ENCODE results near the gene ERVK3-1. TPM values are rescaled to one million over a fixed set of nuclear protein-coding genes. Genes with fewer than 3 reads are reported as not detected.

ERVK3-1 gene
- total and polyA plus RNA-seq, 2 of the 13 experiments (the other 11 are each of a cell fraction or from before 2014, with no cell fraction given), result 28.5 to 38.7 TPM

DNA sequence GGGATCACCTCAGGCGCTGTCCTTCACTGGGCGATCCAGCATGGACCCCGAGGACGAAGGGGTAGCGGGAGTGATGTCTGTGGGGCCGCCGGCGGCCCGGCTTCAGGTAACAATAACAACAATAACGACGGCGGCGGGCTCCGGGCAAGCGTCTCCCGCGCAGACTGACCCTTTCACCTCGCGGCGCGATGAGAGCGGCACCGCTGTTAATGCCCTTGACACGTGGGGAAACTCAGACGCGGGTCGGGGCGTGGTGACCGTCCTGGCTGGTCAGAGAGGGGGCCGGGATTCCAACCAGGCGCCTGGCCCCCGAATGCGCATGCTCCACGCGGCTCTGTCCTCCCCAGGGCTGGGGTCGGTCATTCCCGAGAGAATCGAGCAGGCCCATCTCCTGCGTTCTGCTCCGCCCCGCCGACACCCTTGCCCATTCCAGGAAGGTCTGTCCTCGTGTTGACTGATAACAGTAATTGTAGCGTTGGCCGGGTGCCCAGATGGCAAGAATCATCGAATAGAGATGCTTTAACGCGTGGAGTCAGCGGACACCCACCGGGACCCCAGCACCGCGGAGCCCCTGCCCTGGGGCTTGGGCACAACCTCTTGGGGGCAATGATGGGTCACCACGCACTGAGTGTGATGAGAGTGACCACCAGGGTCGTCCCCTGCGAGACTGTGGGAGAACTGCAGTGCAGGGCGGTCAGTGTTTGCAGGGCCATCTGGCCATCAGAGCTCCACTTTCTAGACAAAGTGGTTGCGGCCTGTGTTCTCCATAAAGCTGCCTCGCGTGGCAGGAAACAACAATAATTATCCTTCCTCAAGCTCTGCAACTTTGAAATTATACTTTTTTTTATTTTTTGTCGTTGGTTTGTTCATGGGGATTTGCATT lies 25.9 kb upstream of the ERVK3-1 start (continued):
- peak; percentile 74; the same call in 1 of the 2 replicates for TF ChIP-seq ZNF30 (CRISPR knock-in tag; IDR thresholded peaks at IDR 0.05)
- TF ChIP-seq TOE1 (CRISPR knock-in tag; IDR thresholded peaks at IDR 0.05), result 0 out of 2 replicates have a peak, but pooled peaks have one; percentile 15
- TF ChIP-seq, protein P1, sequence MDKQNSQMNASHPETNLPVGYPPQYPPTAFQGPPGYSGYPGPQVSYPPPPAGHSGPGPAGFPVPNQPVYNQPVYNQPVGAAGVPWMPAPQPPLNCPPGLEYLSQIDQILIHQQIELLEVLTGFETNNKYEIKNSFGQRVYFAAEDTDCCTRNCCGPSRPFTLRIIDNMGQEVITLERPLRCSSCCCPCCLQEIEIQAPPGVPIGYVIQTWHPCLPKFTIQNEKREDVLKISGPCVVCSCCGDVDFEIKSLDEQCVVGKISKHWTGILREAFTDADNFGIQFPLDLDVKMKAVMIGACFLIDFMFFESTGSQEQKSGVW (CRISPR knock-in tag; IDR thresholded peaks at IDR 0.05; ENCODE audit: borderline replicate concordance), result no peak
- peak; percentile 29; the same call in 1 of the 2 replicates for TF ChIP-seq KLF6 (CRISPR knock-in tag; IDR thresholded peaks at IDR 0.05)
- no peak for TF ChIP-seq ZNF709 (CRISPR knock-in tag; IDR thresholded peaks at IDR 0.05)
- 0 out of 2 replicates have a peak, but pooled peaks have one; percentile 51 for TF ChIP-seq ZNF296 (CRISPR knock-in tag; conservative IDR thresholded peaks at IDR 0.05)
- peak; percentile 75 for TF ChIP-seq SALL2 (CRISPR knock-in tag; IDR thresholded peaks at IDR 0.05)
- TF ChIP-seq, protein P2, sequence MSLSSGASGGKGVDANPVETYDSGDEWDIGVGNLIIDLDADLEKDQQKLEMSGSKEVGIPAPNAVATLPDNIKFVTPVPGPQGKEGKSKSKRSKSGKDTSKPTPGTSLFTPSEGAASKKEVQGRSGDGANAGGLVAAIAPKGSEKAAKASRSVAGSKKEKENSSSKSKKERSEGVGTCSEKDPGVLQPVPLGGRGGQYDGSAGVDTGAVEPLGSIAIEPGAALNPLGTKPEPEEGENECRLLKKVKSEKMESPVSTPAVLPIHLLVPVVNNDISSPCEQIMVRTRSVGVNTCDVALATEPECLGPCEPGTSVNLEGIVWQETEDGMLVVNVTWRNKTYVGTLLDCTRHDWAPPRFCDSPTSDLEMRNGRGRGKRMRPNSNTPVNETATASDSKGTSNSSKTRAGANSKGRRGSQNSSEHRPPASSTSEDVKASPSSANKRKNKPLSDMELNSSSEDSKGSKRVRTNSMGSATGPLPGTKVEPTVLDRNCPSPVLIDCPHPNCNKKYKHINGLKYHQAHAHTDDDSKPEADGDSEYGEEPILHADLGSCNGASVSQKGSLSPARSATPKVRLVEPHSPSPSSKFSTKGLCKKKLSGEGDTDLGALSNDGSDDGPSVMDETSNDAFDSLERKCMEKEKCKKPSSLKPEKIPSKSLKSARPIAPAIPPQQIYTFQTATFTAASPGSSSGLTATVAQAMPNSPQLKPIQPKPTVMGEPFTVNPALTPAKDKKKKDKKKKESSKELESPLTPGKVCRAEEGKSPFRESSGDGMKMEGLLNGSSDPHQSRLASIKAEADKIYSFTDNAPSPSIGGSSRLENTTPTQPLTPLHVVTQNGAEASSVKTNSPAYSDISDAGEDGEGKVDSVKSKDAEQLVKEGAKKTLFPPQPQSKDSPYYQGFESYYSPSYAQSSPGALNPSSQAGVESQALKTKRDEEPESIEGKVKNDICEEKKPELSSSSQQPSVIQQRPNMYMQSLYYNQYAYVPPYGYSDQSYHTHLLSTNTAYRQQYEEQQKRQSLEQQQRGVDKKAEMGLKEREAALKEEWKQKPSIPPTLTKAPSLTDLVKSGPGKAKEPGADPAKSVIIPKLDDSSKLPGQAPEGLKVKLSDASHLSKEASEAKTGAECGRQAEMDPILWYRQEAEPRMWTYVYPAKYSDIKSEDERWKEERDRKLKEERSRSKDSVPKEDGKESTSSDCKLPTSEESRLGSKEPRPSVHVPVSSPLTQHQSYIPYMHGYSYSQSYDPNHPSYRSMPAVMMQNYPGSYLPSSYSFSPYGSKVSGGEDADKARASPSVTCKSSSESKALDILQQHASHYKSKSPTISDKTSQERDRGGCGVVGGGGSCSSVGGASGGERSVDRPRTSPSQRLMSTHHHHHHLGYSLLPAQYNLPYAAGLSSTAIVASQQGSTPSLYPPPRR (CRISPR knock-in tag; IDR thresholded peaks at IDR 0.05; ENCODE audit: borderline replicate concordance), result 0 out of 2 replicates have a peak, but pooled peaks have one; percentile 19
- TF ChIP-seq ZNF782 (CRISPR knock-in tag; IDR thresholded peaks at IDR 0.05; ENCODE audit: borderline replicate concordance), result no peak; the same call in 1 of the 2 replicates
- TF ChIP-seq ZNF547 (CRISPR knock-in tag; IDR thresholded peaks at IDR 0.05), result peak; percentile 77
- TF ChIP-seq POLR2G (IDR thresholded peaks at IDR 0.05; ENCODE audit: low read depth, low read length), result no peak
- peak; percentile 72 for TF ChIP-seq MEIS2 (CRISPR knock-in tag; IDR thresholded peaks at IDR 0.05)
- no peak for TF ChIP-seq TGIF2 (CRISPR knock-in tag; IDR thresholded peaks at IDR 0.05)
- peak; percentile 45; the same call in 1 of the 2 replicates for TF ChIP-seq TBX2 (CRISPR knock-in tag; IDR thresholded peaks at IDR 0.05; ENCODE audit: borderline replicate concordance)
- peak; percentile 70; the same call in 1 of the 2 replicates for TF ChIP-seq NFATC3 (CRISPR knock-in tag; IDR thresholded peaks at IDR 0.05)
- TF ChIP-seq ZNF510 (CRISPR knock-in tag; IDR thresholded peaks at IDR 0.05; ENCODE audit: low read depth), result peak; percentile 68; the same call in 1 of the 2 replicates
- peak; percentile 62; the same call in 1 of the 2 replicates for TF ChIP-seq ZNF274 (CRISPR knock-in tag; IDR thresholded peaks at IDR 0.05)
- TF ChIP-seq MTA1 (CRISPR knock-in tag; IDR thresholded peaks at IDR 0.05; ENCODE audit: borderline replicate concordance), result peak; percentile 57; the same call in 1 of the 2 replicates
- peak; percentile 54; the same call in 1 of the 2 replicates for TF ChIP-seq REPIN1 (CRISPR knock-in tag; IDR thresholded peaks at IDR 0.05; ENCODE audit: borderline replicate concordance, low read depth)
- TF ChIP-seq ZNF564 (CRISPR knock-in tag; IDR thresholded peaks at IDR 0.05), result no peak; the same call in 1 of the 2 replicates
- TF ChIP-seq YY1 (IDR thresholded peaks at IDR 0.05; ENCODE audit: insufficient read depth, insufficient replicate concordance, low read depth, low read length), result no peak
- TF ChIP-seq SIN3A (IDR thresholded peaks at IDR 0.05; ENCODE audit: borderline replicate concordance, low read depth, low read length), result 0 out of 2 replicates have a peak, but pooled peaks have one; percentile 28
- TF ChIP-seq NPAS2 (CRISPR knock-in tag; IDR thresholded peaks at IDR 0.05; ENCODE audit: borderline replicate concordance), result no peak
- no peak for TF ChIP-seq ZMYM4 (CRISPR knock-in tag; IDR thresholded peaks at IDR 0.05)
